Glutamatergic neuron (in vitro differentiated cells): ENCODE data around the gene GPS2. TPM values are rescaled to one million over a fixed set of nuclear protein-coding genes. Genes with fewer than 3 reads are reported as not detected.

Experiments
- DNase-seq: peaks from one replicate; pipeline ENCODE4 v3.0.0; 2022
- H3K27ac Mint-ChIP-seq: one replicate; pipeline ENCODE4 v1.8.0; 2020; ENCODE audit warnings: mild to moderate bottlenecking, mixed read lengths, inconsistent platforms; ENCODE audit not compliant: unreplicated experiment
- H3K27me3 Mint-ChIP-seq: one replicate; pipeline ENCODE4 v1.8.0; 2020; ENCODE audit warnings: mild to moderate bottlenecking, moderate library complexity, mixed read lengths, inconsistent platforms; ENCODE audit not compliant: unreplicated experiment
- H3K36me3 Mint-ChIP-seq: one replicate; pipeline ENCODE4 v1.8.0; 2020; ENCODE audit warnings: mild to moderate bottlenecking, mixed read lengths, inconsistent platforms; ENCODE audit not compliant: unreplicated experiment
- H3K4me1 Mint-ChIP-seq: one replicate; pipeline ENCODE4 v1.8.0; 2020; ENCODE audit warnings: mild to moderate bottlenecking, low read depth, mixed read lengths, inconsistent platforms; ENCODE audit not compliant: unreplicated experiment
- H3K4me3 Mint-ChIP-seq: one replicate; pipeline ENCODE4 v1.8.0; 2020; ENCODE audit warnings: mild to moderate bottlenecking, mixed read lengths, inconsistent platforms; ENCODE audit not compliant: unreplicated experiment
- H3K9me3 Mint-ChIP-seq: one replicate; pipeline ENCODE4 v1.8.0; 2020; ENCODE audit warnings: mild to moderate bottlenecking, moderate library complexity, mixed read lengths, inconsistent platforms; ENCODE audit not compliant: unreplicated experiment
- CTCF ChIP-seq: fragments of 200-600 bp; sonication (generic); IDR thresholded peaks from one replicate; pipeline ENCODE4 v1.5.0; 2021; ENCODE audit not compliant: partially characterized antibody, unreplicated experiment
- total RNA-seq: library from RNA; stranded (reverse); fragmentation: NEBNext Ultra II Directional; extraction: Animal tissue kit (Norgen Biotek cat#: 25700); gene quantifications from one replicate; pipeline ENCODE4 v1.2.1, GENCODE V29; 2021; ENCODE audit not compliant: unreplicated experiment

GPS2 gene
- total RNA-seq, 1 donor from 2014 or later = 98.3 TPM

DNA sequence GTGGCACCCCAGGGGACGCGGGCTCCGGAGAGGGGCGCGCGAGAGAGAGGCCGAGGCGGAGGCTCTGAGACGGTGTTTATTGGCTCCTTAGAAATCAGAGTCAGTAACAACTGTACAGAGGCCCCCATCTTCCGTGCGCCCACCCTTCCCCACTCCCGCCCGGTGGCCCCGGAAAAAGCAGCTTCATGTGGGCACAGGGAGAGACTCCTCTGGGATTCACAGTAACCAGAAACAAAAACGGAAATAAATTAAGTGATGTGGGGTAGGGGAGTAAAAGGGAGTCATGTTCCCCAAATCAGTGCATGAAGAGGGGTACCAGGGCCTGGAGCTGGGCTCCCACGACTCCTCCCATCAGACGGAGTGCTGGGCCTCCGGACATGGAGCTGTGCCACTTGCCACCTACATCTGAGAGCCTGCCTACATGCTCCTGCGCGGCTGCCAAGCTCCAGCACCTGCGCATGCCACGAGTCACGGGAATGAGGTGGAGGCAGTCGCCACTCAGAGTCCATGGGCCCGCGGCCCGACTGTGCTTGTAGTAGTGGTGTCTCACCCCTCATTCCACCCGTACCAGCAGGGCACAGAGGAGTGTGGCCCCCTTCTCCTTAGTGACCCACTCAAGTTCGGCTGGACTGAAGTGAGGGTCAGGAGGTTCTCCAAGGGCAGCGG lies 543 bp upstream of the GPS2 start:
- Mint-ChIP-seq H3K27me3 (peaks cover 6% of the 10 kb centered on the region), H3K36me3 (peaks cover 3% of the 10 kb centered on the region), H3K4me1 (peaks cover 9% of the 10 kb centered on the region), H3K4me3 (peak overlapping the region; percentile 81), H3K27ac (peak overlapping the region; percentile 52), H3K9me3 (peaks cover 10% of the 10 kb centered on the region)
- no peak for DNase-seq
- TF ChIP-seq CTCF = no peak

DNA sequence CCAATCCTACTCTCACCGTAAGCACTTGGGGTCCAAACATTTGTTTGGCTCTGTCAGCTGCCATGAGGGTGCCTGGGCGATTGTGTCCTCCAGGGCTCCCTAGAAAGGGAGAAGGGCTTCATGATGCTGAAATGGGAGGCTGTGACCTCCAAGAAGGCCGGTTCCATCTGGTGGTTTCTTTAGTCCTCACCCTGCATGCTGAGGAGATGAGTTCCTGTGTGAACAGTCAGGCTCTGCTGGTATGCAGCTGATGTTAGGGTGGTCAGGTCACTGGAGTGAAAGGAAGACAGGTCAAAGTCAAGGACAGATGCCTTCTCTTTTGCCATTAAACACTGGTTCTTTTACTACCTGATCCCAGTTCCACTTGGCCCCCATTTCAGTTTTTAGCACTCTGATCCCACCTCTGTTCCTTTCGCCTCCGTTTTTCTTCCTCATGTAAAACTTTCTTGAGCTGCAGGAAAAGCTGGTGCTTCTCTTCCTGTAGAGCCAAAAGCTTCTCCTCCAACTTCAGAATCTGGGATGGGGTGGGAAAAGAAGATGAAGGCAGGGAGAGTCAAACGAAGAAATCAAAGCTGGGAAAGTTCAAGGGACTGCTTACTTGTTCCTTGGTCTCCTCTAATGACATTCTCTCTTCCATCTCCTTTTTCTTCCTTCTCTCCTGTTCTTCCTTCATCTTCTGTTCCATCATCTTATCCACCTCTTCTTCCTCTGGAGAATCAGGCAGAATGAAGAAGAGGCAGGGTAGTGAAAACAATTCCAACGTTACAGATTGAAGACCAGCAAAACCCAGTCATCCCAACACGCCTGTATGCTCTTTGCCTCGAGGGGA lies 1.1 kb downstream of the GPS2 start:
- peaks cover 20% of the 10 kb centered on the region for H3K4me1 Mint-ChIP-seq
- peaks cover 19% of the 10 kb centered on the region for H3K9me3 Mint-ChIP-seq
- H3K4me3 Mint-ChIP-seq = peak overlapping the region; percentile 89
- no peak for TF ChIP-seq CTCF
- H3K36me3 Mint-ChIP-seq = peaks cover 10% of the 10 kb centered on the region
- H3K27me3 Mint-ChIP-seq = peaks cover 9% of the 10 kb centered on the region
- DNase-seq = no peak
- H3K27ac Mint-ChIP-seq = peak overlapping the region; percentile 72

- Mint-ChIP-seq H3K9me3 (peaks cover 23% of the 10 kb centered on the region), H3K27ac (peak overlapping the region; percentile 59), H3K4me3 (peak overlapping the region; percentile 89), H3K4me1 (peaks cover 20% of the 10 kb centered on the region), H3K36me3 (peaks cover 10% of the 10 kb centered on the region), H3K27me3 (peaks cover 12% of the 10 kb centered on the region)
- no peak for DNase-seq
- no peak for TF ChIP-seq CTCF
Observed at GRCh38 chr17:7313088-7313889, 1.9 kb downstream of the GPS2 start.

DNA sequence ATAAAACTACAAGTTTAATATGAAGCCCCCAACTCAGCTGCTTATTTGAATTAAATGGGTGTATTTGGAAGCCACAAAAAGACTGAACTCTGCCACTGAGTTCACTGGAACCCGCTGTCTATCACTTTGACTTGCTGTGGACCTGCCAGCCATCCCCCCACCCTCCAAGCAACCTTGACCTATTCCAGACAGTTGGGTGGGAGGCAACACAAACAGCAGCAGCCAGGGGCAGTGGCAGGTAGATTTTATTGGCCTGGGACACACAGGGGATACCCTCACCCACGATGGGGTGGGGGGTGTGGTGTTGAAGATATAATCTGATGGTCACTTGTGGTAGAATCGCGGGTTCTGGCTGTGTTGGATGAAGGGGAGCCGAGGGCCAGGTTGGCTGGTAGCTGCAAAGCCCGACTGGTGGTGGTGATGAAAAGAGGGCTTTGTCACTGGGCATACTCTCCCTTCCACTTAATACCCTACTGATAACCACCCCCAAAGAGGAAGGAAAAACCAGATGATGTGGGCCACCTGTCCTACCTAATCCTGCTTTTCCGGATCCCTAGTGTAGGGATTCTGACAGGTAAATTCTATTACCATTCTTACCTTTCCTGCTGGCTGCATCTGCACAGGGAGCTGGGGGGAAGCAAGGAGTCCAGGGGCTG lies 2.6 kb downstream of the GPS2 start:
- DNase-seq = no peak
- Mint-ChIP-seq H3K27me3 (peaks cover 12% of the 10 kb centered on the region), H3K4me1 (peaks cover 20% of the 10 kb centered on the region), H3K27ac (peak overlapping the region; percentile 43), H3K36me3 (peaks cover 10% of the 10 kb centered on the region), H3K9me3 (peaks cover 23% of the 10 kb centered on the region), H3K4me3 (no peak overlapping the region)
- no peak for TF ChIP-seq CTCF
